Adipocyte (in vitro differentiated cells): ENCODE data around the gene DNAH9.
"Not testable (repeated sequence)": the region's sequence is repeated elsewhere in the genome, so short reads cannot be mapped to it uniquely, and the experiment has no call there.

ENCODE experiments used
- DNase-seq: peaks from one replicate; pipeline ENCODE4 v3.0.0-alpha.2; 2015; ENCODE audit warnings: low read depth
- H3K27me3 ChIP-seq: replicated peaks from 2 replicates; pipeline ENCODE4 v1.7.0; 2013; ENCODE audit warnings: mild to moderate bottlenecking, low read length, moderate library complexity; ENCODE audit not compliant: control insufficient read depth, insufficient read depth
- H3K36me3 ChIP-seq: 2 replicates; pipeline ENCODE4 v1.7.0; 2013; ENCODE audit warnings: low read length, mild to moderate bottlenecking, moderate library complexity; ENCODE audit not compliant: control insufficient read depth, insufficient read depth, severe bottlenecking
- H3K4me1 ChIP-seq: 2 replicates; pipeline ENCODE4 v1.7.0; 2013; ENCODE audit warnings: mild to moderate bottlenecking, low read length, moderate library complexity; ENCODE audit not compliant: control insufficient read depth, insufficient read depth
- H3K4me3 ChIP-seq: 2 replicates; pipeline ENCODE4 v1.7.0; 2013; ENCODE audit warnings: mild to moderate bottlenecking, low read length, moderate library complexity
- H3K9ac ChIP-seq: 2 replicates; pipeline ENCODE4 v1.7.0; 2013; ENCODE audit warnings: mild to moderate bottlenecking, low read length, moderate library complexity
- H3K9me3 ChIP-seq: 2 replicates; pipeline ENCODE4 v1.7.0; 2013; ENCODE audit warnings: mild to moderate bottlenecking, low read length, moderate library complexity; ENCODE audit not compliant: control insufficient read depth

The DNAH9 gene

DNA sequence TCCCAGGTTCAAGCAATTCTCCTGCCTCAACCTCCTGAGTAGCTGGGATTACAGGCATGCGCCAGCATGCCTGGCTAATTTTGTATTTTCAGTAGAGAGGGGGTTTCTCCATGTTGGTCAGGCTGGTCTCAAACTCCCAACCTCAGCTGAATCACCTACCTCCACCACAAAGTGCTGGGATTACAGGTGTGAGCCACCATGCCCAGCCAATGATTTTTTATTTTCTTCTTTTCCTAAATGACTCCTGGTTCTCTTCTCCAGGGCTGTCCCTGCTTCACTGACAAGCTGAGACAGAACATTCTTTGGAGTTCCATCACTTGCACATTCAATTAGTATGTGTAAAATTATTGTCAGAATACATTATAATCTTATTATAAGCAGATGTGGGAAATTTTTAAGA is 351.3 kb downstream of the DNAH9 start:
- Histone ChIP-seq H3K4me1 (peaks cover 14% of the 10 kb centered on the region), H3K9me3 (peaks cover 11% of the 10 kb centered on the region)
- not testable (repeated sequence) for H3K9ac ChIP-seq, H3K36me3 ChIP-seq, H3K27me3 ChIP-seq, H3K4me3 ChIP-seq, DNase-seq

DNA sequence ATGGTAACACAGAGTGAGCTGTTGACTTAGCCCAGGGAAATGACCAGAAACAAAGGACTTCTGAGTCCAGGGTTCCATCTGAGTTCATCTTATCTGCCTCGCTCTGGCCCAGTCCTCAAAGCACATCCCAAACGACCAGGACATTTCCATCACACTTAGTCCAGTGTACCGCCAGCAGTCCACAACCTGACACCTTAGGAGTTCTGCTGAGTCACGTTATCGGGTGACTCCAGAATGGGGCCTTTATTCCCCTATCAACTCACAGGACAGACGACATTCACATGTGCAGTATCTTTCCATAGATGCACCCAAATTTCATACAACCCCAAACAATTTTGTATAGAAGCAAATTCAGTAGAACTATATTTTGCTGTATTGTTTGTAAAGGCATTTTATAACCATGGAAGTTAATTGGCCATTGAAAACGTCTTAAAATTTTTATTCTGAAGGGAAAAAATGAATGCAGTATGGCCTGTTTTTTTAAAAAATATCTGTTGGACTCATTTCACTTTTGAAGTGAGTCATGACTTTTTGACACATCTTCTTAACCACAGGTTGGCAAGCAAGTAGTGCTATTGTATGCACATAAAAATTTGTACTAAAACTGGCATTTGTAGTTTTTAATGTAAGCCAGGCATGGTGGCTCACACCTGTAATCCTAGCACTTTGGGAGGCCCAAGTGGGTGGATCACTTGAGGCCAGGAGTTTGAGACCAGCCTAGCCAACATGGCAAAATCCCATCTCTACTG is 352.7 kb downstream of the DNAH9 start:
- no peak overlapping the region for H3K4me3 ChIP-seq
- no peak overlapping the region for H3K9ac ChIP-seq
- peaks cover 14% of the 10 kb centered on the region for H3K4me1 ChIP-seq
- H3K9me3 ChIP-seq = peaks cover 11% of the 10 kb centered on the region
- no peaks in the 10 kb centered on the region for H3K27me3 ChIP-seq
- no peak for DNase-seq
- peaks cover 8% of the 10 kb centered on the region for H3K36me3 ChIP-seq

- Histone ChIP-seq H3K4me1 (peaks cover 14% of the 10 kb centered on the region), H3K4me3 (no peak overlapping the region), H3K27me3 (no peaks in the 10 kb centered on the region), H3K9me3 (peaks cover 15% of the 10 kb centered on the region), H3K9ac (no peak overlapping the region), H3K36me3 (peaks cover 8% of the 10 kb centered on the region)
- no peak for DNase-seq
Observed at GRCh38 chr17:11952610-11953009, 354.3 kb downstream of the DNAH9 start.

DNA sequence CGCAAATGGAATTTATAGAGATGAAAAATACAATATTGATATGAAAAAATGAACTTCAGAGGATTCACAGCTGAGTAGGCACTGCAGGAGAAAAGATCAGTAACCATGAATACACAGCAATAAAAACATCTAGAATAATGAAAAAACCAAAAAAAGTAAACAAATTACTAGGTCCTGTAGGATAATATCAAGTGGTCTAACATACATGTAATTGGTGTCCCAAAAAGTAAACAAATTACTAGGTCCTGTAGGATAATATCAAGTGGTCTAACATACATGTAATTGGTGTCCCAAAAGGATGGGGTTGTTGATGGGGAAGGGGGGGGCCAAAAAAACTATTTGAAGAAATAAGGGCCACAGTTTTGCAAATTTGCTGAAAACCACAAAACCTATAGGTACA is 355.7 kb downstream of the DNAH9 start:
- H3K27me3 ChIP-seq = no peaks in the 10 kb centered on the region
- H3K36me3 ChIP-seq = peaks cover 13% of the 10 kb centered on the region
- H3K4me1 ChIP-seq = peaks cover 9% of the 10 kb centered on the region
- DNase-seq = no peak
- no peak overlapping the region for H3K9ac ChIP-seq
- peaks cover 15% of the 10 kb centered on the region for H3K9me3 ChIP-seq
- no peak overlapping the region for H3K4me3 ChIP-seq

GRCh38 chr17:11954936-11955335 is 356.7 kb downstream of the DNAH9 start:
- Histone ChIP-seq H3K9me3 (peaks cover 15% of the 10 kb centered on the region), H3K36me3 (peaks cover 13% of the 10 kb centered on the region), H3K4me3 (no peak overlapping the region), H3K4me1 (peaks cover 6% of the 10 kb centered on the region), H3K27me3 (no peaks in the 10 kb centered on the region), H3K9ac (no peak overlapping the region)
- no peak for DNase-seq

- no peak for DNase-seq
- Histone ChIP-seq H3K27me3 (no peaks in the 10 kb centered on the region), H3K9me3 (peaks cover 12% of the 10 kb centered on the region), H3K4me1 (peaks cover 7% of the 10 kb centered on the region), H3K4me3 (no peak overlapping the region), H3K9ac (no peak overlapping the region), H3K36me3 (no peaks in the 10 kb centered on the region)
Observed at GRCh38 chr17:11969565-11969964, 371.3 kb downstream of the DNAH9 start.

DNA sequence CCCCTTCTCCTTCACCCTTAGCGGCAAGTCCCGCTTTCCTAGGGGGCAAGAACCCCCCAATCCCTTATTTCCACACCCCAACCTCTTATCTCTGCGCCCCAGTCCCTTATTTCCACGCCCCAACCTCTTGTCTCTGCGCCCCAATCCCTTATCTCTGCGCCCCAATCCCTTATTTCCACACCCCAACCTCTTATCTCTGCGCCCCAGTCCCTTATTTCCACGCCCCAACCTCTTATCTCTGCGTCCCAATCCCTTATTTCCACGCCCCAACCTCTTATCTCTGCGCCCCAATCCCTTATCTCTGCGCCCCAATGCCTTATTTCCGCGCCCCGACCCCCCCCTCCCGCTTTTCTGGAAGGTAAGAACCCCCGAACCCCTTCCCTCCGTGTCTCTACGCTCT is 374.5 kb downstream of the DNAH9 start:
- H3K9ac ChIP-seq, H3K9me3 ChIP-seq, DNase-seq, H3K4me1 ChIP-seq, H3K27me3 ChIP-seq, H3K4me3 ChIP-seq: not testable (repeated sequence)
- peaks cover 10% of the 10 kb centered on the region for H3K36me3 ChIP-seq

DNA sequence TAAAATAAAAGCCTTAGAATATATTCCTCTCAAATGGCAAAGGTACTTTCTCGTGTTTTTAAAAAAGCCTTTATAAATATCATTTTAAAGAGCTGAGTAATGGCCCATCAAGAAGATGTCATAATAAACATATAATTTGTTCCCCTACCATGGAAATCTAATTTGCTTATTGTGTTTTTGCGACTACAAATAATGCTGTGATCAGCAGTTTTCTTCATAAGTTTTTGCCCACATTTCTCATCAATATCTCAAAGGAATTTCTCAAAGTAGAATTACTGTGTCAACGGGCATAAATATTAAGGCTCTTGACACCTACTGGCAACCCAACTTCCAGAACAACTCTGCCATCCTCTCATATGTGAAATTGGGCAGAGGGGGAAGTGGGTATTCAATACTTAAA is 381.5 kb downstream of the DNAH9 start:
- Histone ChIP-seq H3K4me1 (peaks cover 20% of the 10 kb centered on the region), H3K4me3 (no peak overlapping the region), H3K27me3 (no peaks in the 10 kb centered on the region), H3K9me3 (no peaks in the 10 kb centered on the region), H3K9ac (no peak overlapping the region), H3K36me3 (peaks cover 50% of the 10 kb centered on the region)
- DNase-seq = no peak

DNA sequence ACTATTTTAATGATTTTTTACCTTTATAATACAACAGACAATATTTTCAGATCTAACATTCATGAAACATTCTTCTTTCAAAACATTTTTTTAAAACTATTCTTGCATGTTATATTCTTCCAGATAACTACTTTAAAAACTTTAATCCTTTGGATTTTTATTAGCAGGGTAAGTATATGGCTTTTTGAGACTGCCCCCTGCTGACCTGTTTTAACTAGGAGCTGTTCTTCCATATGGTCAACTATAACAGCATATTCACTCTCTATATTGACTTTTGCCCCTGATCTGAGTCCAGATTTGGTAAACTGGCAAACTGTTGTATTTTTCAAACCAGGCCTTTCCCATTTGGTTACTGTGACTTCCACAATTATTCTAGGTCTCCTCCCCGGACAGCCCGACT is 382.5 kb downstream of the DNAH9 start:
- Histone ChIP-seq H3K9me3 (no peaks in the 10 kb centered on the region), H3K4me3 (no peak overlapping the region), H3K9ac (no peak overlapping the region), H3K27me3 (no peaks in the 10 kb centered on the region), H3K4me1 (peaks cover 16% of the 10 kb centered on the region), H3K36me3 (peaks cover 57% of the 10 kb centered on the region)
- no peak for DNase-seq

- H3K9me3 ChIP-seq = no peaks in the 10 kb centered on the region
- H3K27me3 ChIP-seq = no peaks in the 10 kb centered on the region
- DNase-seq = no peak
- no peak overlapping the region for H3K4me3 ChIP-seq
- peaks cover 24% of the 10 kb centered on the region for H3K4me1 ChIP-seq
- no peak overlapping the region for H3K9ac ChIP-seq
- peaks cover 56% of the 10 kb centered on the region for H3K36me3 ChIP-seq
Observed at GRCh38 chr17:11981862-11982261, 383.6 kb downstream of the DNAH9 start.

GRCh38 chr17:11986179-11986941 is 388.1 kb downstream of the DNAH9 start:
- peak overlapping the region; percentile 15 for H3K9ac ChIP-seq
- H3K4me1 ChIP-seq = peaks cover 25% of the 10 kb centered on the region
- H3K36me3 ChIP-seq = peaks cover 57% of the 10 kb centered on the region
- DNase-seq = no peak
- H3K27me3 ChIP-seq = no peaks in the 10 kb centered on the region
- peak overlapping the region; percentile 38 for H3K4me3 ChIP-seq
- H3K9me3 ChIP-seq = no peaks in the 10 kb centered on the region
